GM18861 (cell line): Measurements from ENCODE around the gene PDE6D.
"Not testable (repeated sequence)": the region's sequence is repeated elsewhere in the genome, so short reads cannot be mapped to it uniquely, and the experiment has no call there.

Experiments used
- ATAC-seq: cut with Tn5 transposase; IDR thresholded peaks from one replicate; pipeline ENCODE4 v1.9.1; 2021; ENCODE audit not compliant: unreplicated experiment

PDE6D gene

DNA sequence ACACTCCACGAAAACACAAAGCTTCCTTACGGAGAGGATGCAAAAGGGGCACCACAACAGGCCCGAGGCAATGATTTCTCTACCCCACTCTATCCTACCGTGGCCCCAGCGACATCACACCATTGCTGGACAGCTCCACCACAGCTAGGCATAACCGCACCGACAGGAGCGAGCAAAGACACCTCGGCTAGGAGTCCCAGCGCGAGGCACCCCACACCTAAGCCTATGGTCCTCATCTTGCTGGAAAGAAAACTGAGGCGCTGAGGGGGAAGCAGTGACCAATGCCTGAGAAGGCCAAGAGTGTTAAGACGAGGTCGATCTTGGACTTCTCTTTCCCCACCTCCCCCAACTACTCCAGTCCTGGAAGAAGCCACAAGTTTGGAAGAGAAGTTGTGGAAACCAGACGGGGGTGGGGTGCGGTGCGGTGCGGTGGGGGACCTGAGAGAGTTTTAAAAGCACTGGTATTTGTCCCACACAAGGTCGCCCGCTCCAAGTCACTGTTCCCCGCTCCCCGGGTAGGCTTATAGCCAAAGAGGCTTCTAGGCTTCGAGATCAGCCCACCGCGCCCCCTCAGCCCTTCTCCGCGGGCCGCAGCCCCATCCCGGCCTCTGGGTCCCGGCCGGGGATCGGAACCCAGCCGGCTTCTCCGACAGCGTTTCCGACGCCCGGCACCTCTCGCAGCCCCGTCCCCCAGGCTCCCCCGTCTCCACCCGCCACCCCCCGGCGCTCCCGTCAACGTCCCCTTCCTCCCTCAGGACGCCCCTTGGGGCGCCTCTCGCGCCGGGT, 766 bp downstream of the PDE6D start:
- no peak for ATAC-seq

DNA sequence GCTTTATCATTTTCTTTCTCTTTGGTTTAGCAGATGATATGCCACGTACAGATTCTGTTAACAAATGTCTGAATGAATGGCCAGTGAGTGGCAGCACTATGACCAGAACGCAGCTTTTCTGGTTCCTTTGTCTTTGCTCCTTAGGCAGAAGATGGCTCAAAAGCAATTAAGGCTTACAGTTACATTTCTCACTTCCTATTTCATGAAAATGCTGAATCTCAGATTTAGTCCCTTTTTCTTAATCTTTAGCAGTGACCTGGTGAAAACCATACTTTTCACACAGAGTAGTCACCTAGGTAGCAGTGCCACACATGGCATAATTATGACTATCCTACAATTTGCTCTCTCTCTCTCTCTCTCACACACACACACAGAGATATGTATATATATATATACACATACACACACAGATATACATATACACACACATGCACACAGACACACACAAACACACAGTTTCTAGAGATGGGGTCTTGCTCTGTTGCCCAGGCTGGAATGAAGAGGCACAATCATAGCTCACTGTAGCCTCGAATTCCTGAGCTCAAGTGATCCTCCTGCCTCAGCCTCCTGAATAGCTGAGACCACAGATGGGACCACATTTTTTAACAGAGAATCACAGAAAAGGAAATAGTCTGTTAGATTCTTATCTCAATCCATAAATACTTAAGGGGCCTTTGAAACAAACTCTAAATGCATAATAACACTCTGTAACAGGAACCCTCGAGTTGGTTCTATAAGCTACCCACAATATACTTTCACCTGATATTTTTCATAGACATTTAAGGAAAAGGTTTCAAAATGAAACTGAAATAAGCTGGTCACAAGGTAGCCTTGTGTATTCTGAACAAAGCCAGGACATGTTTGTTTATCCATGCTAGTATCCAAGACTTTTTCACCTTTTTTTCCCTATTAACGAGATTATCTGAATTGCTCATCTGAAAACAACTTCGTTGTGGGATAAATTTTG, 11.6 kb downstream of the PDE6D start:
- peak; percentile 42 for ATAC-seq

DNA sequence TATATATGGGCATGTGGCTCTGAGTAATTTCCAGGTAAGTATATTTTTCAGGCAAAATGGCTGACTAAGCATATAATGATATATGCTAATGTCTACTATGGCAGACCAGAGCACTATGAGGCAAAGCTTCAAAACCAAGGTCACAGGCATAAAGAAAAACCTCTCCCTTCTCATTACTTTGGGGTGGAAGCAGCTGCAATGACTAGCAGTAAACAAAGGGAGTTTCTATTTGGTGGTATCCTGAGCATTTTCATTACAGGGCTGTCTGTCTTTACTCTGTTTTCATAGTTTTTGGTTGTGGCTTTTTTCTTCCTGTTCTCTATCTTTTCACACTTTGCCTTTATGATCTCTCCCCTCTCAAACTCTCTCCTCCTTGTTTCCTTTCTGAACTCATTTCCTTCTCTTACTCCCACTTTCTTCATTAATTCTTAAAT, 15.6 kb downstream of the PDE6D start:
- ATAC-seq = no peak

DNA sequence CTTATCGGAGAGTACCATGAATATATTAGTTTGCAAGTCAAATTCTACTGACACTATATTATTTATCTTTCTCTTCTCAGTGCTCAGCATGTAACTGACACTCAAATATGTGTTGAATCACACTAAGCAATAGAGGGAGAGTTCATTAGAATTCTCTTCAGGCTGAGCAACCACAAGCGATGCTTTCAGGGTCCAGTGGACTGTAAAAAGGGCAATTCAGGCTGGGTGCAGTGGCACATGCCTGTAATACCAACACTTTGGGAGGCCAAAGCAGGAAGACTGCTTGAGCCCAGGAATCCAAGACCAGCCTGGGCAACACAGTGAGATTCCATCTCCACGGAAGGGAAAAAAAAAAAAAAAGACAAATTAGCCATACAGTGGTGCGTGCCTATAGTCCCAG, 16.3 kb downstream of the PDE6D start:
- ATAC-seq = no peak

DNA sequence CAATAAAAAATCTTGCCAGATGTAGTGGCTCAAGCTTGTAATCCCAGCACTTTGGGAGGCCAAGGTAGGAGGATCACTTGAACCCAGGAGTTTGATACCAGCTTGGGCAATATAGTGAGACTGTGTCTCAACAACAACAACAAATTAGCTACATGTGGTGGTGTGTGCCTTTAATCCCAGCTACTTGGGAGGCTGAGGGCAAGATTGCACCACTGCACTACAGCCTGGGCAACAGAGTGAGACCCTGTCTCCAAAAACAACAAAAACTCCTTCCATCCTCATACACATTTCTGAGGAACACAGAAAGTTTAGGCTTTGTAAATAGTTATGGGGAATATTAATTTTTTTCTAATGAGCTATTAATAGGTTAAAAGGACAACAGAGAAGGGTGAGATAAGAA, 17.0 kb downstream of the PDE6D start:
- no peak for ATAC-seq

DNA sequence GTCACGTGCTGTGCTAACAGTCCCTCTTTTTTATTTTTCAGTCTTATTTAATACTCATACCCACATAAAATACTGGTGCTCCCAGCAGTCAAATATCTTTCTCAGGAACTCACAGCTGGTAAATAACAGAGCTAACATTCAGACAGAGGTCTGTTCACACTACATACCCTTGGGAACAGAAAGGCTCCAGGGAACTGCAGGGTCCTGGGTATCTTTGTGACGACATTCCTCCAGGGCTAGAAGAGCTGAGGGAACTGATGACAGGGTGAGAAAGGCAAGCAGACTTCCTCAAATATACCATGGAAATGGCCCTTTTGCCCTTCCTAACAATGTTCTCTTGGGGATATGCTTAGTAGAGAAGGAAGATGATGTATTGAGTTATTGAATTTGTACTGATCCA, 19.3 kb downstream of the PDE6D start:
- no peak for ATAC-seq

DNA sequence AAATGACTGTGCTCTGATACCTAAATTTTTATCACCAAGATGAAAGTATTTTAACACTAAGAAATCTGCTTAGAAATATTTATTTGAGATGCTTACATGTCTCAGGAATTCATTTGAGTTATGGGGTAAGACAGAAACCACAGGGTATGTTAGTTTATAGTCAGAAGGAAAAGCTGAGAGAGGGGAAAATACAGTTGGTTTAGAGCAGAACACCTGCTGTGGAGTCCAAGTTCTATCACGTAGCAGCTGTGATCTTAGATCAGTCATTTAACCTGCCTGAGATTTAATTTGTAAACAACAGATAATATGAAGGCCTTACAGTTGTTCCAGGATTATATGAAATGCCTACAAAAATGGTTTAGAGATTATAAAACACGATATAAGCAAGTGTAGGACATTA, 29.0 kb downstream of the PDE6D start:
- ATAC-seq = no peak

DNA sequence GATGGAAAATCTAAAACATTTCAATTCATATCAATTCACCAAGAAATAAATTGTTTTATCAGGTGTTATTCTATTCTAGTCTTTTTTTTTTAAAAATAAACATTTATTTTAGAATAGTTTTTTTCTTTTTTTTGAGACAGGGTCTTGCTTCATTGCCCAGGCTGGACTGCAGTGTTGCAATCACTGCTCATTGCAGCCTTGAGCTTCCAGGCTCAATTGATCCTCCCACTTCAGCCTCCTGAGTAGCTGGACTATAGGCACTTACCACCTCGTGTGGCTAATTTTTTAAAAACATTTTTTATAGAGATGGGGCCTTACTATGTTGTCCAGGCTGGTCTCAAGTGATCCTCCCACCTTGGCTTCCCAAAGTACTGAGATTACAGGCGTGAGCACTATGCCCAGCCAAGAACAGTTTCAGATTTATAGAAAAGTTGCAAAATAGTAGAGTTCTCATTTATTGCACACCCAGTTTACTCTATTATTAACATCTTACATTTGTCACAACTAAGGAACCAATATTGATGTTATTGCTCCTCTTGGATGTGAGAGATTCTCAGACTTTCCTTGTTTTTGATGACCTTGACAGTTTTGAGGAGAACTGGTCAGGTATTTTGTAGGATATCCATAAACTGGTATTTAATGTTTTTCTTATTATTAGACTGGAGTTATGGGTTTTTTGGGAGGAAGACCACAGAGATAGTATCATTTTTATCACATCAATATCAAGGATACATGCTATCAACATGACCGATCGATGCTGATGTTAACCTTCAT, 29.9 kb downstream of the PDE6D start:
- no peak for ATAC-seq

DNA sequence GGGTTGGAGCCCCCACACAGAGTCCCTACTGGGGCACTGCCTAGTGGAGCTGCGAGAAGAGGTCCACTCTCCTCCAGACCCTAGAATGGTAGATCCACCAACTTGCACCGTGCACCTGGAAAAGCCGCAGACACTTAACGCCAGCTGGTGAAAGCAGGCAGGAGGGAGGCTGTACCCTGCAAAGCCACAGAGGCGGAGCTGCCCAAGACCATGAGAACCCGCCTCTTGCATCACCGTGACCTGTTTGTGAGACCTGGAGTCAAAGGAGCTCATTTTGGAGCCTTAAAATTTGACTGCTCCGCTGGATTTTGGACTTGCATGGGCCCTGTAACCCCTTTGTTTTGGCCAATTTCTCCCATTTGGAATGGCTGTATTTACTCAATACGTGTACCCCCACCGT, 32.1 kb downstream of the PDE6D start:
- not testable (repeated sequence) for ATAC-seq

DNA sequence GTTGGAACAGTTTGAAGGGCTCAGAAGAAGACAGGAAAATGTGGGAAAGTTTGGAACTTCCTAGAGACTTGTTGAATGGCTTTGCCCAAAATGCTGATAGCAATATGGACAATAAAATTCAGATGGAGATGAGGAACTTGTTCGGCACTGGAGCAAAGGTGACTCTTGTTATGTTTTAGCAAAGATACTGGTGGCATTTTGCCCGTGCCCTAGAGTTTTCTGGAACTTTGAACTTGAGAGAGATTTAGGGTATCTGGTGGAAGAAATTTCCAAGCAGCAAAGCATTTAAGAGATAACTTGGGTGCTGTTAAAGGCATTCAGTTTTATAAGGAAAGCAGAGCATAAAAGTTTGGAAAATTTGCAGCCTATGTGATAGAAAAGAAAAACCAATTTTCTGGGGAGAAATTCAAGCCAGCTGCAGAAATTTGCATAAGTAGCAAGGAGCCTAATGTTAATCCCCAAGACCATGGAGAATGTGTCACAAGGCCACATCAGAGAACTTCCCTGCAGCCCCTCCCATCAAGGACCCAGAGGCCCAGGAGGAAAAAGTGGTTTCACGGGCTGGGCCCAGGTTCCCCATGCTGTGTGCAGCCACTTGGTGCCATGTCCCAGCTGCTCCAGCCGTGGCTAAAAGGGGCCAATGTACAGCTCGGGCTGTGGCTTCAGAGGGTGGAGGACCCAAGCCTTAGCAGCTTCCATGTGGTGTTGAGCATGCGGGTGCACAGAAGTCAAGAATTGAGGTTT, 32.8 kb downstream of the PDE6D start:
- not testable (repeated sequence) for ATAC-seq

DNA sequence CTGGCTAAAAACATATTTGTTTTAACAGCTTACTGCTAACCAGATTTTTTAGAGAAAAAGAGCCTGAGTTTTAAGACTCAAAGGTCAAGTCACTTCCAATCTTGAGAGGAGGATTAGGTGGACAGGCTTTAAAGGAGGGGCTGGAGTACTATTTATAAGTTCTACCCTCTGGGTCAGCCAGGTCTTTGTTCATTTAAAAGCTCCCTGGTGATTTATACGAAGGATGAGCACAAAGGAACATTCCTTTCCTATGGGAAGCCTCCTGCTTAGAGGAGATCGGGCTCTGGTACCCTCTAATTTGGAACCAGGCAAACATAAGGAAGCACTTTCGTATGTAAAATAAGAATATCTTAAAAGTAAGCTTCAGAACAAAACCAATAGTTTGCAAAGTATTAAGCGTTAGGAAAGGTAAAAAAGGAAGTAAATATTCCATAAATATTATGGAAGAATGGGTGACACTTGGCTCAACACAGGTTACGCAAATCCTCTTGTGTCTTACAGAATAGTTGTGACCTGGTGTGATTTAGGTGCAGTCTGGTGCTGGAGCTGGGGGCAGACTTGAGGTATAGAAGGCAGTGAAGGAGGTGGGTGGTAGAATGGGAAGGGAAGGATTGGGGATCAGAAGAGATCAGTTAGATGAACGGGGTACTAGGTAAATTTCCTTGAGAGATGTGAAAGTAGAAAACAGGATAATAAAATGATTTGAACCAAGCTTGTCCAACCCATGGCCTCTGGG, 35.6 kb downstream of the PDE6D start:
- no peak for ATAC-seq

DNA sequence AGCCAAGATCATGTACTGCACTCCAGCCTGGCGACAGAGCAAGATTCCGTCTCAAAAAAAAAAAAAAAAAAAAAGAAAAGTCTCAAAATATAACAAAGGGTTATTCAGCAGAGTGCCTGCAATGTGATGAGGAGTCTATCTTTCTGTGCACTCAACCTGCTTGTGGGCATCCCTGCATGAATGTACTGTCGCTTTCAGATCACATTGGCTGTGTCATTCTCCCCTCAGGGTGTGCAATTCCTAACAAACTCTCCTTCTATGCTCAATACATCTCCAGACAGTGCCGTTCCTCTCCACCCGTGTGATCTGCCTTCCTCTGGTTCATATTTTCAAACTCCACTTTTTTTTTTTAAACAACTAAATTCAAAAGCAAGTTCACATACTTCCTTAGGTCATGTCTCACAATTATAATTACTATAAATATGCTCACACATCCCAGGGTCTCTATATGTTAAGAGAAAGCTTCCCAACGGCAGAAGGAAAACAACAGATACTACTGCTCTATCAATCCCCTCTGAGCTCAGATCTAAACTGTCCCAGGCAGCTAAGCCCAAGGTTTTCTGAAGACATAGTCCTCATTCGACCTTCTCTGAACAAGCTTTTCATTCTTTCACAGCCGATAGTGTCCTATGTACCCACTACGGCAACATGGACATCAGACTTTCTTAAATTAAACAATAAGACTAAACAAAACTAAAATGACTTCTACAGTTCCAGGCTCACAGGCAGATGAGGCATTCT, 37.5 kb downstream of the PDE6D start:
- no peak for ATAC-seq

DNA sequence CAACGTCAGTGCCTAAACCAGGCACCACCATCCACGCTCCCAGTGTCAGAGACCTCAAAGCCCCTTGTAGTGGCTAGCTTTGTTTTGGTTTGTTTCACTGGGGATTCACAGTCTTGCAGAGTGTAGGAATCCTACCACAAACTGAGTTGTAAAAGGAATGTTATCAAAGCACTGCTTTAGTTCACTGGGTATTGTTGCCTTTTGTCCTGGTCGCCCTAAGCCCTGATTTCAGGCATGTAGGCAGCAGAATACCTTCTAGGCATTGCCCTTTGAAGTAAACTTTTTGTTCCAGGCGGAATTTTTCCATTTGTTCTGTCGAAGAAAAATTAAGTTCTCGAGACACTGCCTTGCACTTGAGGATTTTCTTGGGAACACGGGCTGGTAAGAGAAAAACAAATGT, 43.3 kb downstream of the PDE6D start:
- no peak for ATAC-seq

DNA sequence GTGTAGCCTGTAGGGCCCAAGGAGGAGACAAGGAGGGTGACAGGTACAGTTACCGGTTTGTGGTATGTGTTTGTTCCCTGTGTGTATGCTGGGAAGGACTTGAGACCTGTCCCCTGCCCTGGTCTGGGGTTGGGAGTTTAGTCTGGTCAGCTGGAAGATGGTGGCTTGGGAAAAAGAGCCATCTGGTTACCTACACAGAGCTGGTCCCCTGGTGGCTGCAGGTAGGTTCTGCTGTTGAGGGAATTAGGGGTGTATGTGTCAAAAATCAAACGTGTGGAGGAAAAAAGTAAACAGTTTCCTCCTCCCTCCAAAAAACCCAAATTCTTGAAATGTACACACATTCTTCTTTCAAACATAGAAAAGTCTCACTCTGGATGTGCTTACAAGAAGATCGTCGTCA, 48.5 kb downstream of the PDE6D start:
- no peak for ATAC-seq

DNA sequence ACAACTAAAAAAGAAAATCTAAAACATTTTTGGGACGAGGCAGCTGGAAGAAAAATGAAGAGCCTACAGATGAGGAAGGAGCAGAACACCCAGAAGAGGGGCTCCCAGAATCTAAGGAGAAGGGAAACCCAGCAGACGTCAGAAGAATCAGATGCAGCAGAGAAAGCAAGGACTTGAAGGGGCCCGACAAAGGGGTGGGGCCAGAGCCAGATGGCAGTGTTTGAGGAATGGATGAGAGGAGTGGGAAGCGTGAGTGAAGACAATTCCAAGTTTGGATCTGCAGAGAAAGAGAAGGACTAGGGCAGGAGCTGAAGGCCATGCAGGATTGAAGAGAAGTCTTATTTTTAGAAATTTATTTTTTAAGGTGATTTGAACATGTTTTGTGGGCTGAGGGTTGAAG, 53.5 kb downstream of the PDE6D start:
- no peak for ATAC-seq

DNA sequence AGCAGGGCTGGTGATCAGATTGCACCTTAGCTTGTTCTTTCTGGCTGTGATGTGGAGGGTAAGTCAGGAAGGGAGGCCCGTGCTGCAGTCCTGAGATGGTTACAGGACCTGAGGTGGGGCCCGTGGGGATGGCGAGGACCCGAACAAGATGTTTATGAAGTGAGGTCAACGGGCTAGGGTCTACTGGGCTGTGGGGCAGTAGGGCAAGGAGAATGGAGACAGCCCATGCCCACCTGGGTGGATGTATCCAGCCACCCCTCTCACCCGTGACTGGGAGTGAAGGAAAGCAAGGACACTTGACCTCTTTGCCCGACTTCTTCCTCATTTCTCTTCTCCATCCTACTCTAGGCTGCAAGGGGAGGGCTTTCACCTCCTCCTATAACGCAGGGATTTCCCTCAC, 54.8 kb downstream of the PDE6D start:
- ATAC-seq = no peak

DNA sequence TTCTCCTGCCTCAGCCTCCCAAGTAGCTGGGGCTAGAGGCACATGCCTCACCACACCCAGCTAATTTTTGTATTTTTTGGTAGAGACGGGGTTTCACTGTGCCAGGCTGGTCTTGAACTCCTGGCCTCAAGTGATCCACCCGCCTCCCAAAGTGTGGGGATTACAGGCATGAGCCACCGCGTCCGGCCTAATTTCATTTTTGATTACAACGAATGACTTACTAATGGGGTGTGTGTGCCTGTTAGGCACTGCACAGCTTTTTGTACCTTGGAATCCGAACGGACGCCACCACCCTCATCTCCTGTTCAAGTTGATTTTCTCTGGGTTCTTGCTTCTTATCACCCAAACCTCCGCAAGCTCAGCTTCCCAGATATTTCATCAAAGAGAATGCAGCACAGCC, 55.6 kb downstream of the PDE6D start:
- no peak for ATAC-seq

DNA sequence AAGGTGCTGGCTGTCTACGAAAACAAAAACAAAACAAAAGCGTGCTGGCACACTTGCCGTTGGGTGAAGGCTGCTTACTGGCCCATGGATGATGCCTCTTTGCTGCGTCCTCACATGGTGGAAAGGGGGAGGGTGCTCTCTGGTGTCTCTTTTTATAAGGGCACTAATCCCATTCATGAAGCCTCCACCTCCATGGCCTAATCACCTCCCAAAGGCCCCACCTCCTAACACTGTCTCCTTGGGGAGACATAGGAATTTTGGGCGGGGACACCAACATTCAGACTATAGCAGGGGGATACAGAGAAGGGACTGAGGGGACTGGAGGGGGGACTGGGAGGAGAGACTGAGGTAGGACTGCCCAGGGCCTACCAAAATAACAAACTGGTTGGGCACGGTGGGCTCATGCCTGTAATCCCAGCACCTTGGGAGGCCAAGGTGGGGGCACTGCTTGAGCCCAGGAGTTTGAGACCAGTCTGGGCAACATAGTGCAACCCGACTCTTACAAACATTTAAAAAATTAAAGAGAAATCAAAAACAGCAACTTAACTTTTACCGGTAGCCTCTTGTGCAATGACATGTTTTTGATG, 58.3 kb downstream of the PDE6D start:
- no peak for ATAC-seq
